ENCODE data around the gene SELPLG.
"Not testable (repeated sequence)": the region's sequence is repeated elsewhere in the genome, so short reads cannot be mapped to it uniquely, and the experiment has no call there.

The SELPLG gene

GRCh38 chr12:108638141-108638827 is 4.6 kb upstream of the SELPLG start:
- DNase-seq: no peak

GRCh38 chr12:108637222-108637971 is 3.7 kb upstream of the SELPLG start:
- no peak for DNase-seq

- no peak for DNase-seq
Measured at GRCh38 chr12:108635997-108636808, 2.5 kb upstream of the SELPLG start.

- DNase-seq: no peak
Measured at GRCh38 chr12:108635201-108635996, 1.7 kb upstream of the SELPLG start.

GRCh38 chr12:108634341-108634751 is 652 bp upstream of the SELPLG start:
- DNase-seq: no peak

GRCh38 chr12:108633081-108633533 is 587 bp downstream of the SELPLG start:
- no peak for DNase-seq

GRCh38 chr12:108631261-108631660 is 2.4 kb downstream of the SELPLG start:
- DNase-seq: not testable (repeated sequence)

GRCh38 chr12:108630481-108631207 is 3.0 kb downstream of the SELPLG start:
- no peak for DNase-seq

- DNase-seq: no peak
Measured at GRCh38 chr12:108629824-108630476, 3.7 kb downstream of the SELPLG start.

- no peak for DNase-seq
Measured at GRCh38 chr12:108629151-108629550, 4.5 kb downstream of the SELPLG start.

GRCh38 chr12:108627134-108627920 is 6.4 kb downstream of the SELPLG start:
- DNase-seq: no peak

- DNase-seq: no peak
Measured at GRCh38 chr12:108625228-108625627, 8.5 kb downstream of the SELPLG start.

GRCh38 chr12:108623577-108623976 is 10.1 kb downstream of the SELPLG start:
- DNase-seq: no peak

- DNase-seq: no peak
Measured at GRCh38 chr12:108622921-108623514, 10.7 kb downstream of the SELPLG start.

GRCh38 chr12:108622421-108622820 is 11.3 kb downstream of the SELPLG start:
- no peak for DNase-seq

- no peak for DNase-seq
Measured at GRCh38 chr12:108621161-108621560, 12.5 kb downstream of the SELPLG start.

- no peak for DNase-seq
Measured at GRCh38 chr12:108620236-108620879, 13.3 kb downstream of the SELPLG start.

GRCh38 chr12:108619369-108620160 is 14.1 kb downstream of the SELPLG start:
- no peak for DNase-seq

GRCh38 chr12:108618953-108619274 is 14.8 kb downstream of the SELPLG start:
- not testable (repeated sequence) for DNase-seq
